ENCODE measurements around the gene ZBTB42.

The ZBTB42 gene

GRCh38 chr14:104852280-104852663 is 51.4 kb downstream of the ZBTB42 start:
- no peak for DNase-seq (ENCODE audit: low read depth)
- no peak overlapping the region for H3K4me3 ChIP-seq (replicated peaks; ENCODE audit: low read depth, low read length)
- no peak for TF ChIP-seq CTCF (IDR thresholded peaks at IDR 0.05; ENCODE audit: low read length, missing control alignments)
